ENCODE data around the gene CXXC1. TPM values are rescaled to one million over a fixed set of nuclear protein-coding genes. Genes with fewer than 3 reads are reported as not detected.

Gene CXXC1
- total and polyA plus RNA-seq, 2 of the 13 experiments (the other 11 are each of a cell fraction or from before 2014, with no cell fraction given) = 32.9 to 39.0 TPM

DNA sequence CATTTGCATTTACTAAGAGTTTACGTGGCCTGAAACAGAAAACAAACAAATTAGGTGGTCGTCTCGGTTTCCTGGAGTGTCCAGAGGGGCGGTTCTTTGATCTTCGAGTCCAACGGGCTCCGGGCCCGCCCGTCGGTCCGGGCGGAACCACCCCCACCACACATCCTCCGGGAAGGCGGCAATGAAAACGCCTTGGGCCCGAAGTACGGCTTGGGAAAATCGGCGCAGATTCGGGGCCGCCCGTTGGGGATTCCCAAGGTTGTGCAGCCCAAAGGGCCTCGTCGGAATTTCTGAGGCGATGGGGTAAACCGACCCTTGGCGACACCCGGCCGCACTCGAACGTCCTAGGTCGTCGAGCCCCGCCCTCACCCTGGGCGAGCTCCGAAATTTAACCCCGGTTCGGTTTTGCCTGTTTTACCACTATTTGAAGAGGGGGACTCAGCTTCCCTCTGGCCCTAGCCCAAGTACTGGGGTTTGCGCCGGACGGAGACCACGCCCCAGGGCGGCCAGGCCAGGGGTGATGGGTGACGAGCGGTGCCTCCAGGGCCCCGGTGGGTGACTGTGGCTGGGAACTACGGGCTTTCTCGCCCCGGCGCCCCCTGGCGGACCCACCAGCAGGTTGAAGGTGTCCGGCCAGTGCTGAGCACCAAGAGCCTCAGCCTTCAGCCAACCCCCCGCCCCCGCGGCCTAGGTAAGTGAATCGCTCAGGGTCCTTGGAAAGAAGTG, 19.3 kb downstream of the CXXC1 start:
- no peak overlapping the region for H3K4me2 ChIP-seq (ENCODE audit: low read depth, low read length)
- ChIA-PET POLR2A (interaction anchor here (1.7 kb wide), 1 partner anchor 13 kb away, joined by 7 read pairs; the partner anchor contains the start of gene MBD1), CTCF (ENCODE audit: low intra/inter-chr PET ratio, low total read pairs) (interaction anchor here (1.4 kb wide), 1 partner anchor 89 kb away, joined by 4 read pairs; no protein-coding TSS in a partner anchor)
- DNase-seq (ENCODE audit: low spot score) = no peak
- no peak overlapping the region for H3K9ac ChIP-seq (ENCODE audit: insufficient read depth, low read depth, low read length)
- no peak overlapping the region for H3K4me3 ChIP-seq (replicated peaks in 1 of 3; ENCODE audit: insufficient read depth in 1 of 3, low read depth in 2 of 3, low read length in 3 of 3)
- BruUV-seq (replicated peaks) = no TSS peak
- intact Hi-C loops (cut with micrococcal nuclease; ENCODE audit: unreplicated experiment) (no loop called here), in situ Hi-C loops (cut with HindIII; ENCODE audit: extremely low pct_ligation_motif_present, low pct_unique_long_range_greater_than_20kb) (no loop called here)
- ATAC-seq = peak; percentile 51
- FAIRE-seq = no peak
- no peaks in the 10 kb centered on the region; a peak in 1 of 5 replicates for H3K27me3 ChIP-seq (ENCODE audit: control insufficient read depth in 1 of 2, insufficient read depth in 2 of 2, low read length in 2 of 2)
- no peak overlapping the region for H2AFZ ChIP-seq (ENCODE audit: low read length)
- peaks cover 13% of the 10 kb centered on the region for H3K4me1 ChIP-seq (ENCODE audit: insufficient read depth, low read length)
- H3K79me2 ChIP-seq (ENCODE audit: insufficient read depth, low read length) = no peaks in the 10 kb centered on the region
- H4K20me1 ChIP-seq (ENCODE audit: insufficient read depth, low read length) = no peaks in the 10 kb centered on the region
- H3K36me3 ChIP-seq (replicated peaks in 1 of 2; ENCODE audit: control insufficient read depth in 1 of 2, insufficient read depth in 2 of 2, low read length in 2 of 2) = peaks cover 14 to 31% of the 10 kb centered on the region in 2 experiments; a peak in 4 of 5 replicates
- H3K27ac ChIP-seq (ENCODE audit: extremely low read length, insufficient read depth, low read length) = no peak overlapping the region
- no peaks in the 10 kb centered on the region for H3K9me3 ChIP-seq (ENCODE audit: low read length)
- WGBS (ENCODE audit: low lambda C conversion rate) = 95% methylated on average over 38 of the region's 56 CpGs
- TF ChIP-seq, protein P1, sequence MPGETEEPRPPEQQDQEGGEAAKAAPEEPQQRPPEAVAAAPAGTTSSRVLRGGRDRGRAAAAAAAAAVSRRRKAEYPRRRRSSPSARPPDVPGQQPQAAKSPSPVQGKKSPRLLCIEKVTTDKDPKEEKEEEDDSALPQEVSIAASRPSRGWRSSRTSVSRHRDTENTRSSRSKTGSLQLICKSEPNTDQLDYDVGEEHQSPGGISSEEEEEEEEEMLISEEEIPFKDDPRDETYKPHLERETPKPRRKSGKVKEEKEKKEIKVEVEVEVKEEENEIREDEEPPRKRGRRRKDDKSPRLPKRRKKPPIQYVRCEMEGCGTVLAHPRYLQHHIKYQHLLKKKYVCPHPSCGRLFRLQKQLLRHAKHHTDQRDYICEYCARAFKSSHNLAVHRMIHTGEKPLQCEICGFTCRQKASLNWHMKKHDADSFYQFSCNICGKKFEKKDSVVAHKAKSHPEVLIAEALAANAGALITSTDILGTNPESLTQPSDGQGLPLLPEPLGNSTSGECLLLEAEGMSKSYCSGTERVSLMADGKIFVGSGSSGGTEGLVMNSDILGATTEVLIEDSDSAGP (CRISPR knock-in tag; IDR thresholded peaks at IDR 0.05; ENCODE audit: borderline replicate concordance) = 0 out of 2 replicates have a peak, but pooled peaks have one; percentile 27
- TF ChIP-seq RBFOX2 (IDR thresholded peaks at IDR 0.05; ENCODE audit: low read depth, low read length) = peak; percentile 47; the same call in 1 of the 2 replicates
- TF ChIP-seq, protein P2, sequence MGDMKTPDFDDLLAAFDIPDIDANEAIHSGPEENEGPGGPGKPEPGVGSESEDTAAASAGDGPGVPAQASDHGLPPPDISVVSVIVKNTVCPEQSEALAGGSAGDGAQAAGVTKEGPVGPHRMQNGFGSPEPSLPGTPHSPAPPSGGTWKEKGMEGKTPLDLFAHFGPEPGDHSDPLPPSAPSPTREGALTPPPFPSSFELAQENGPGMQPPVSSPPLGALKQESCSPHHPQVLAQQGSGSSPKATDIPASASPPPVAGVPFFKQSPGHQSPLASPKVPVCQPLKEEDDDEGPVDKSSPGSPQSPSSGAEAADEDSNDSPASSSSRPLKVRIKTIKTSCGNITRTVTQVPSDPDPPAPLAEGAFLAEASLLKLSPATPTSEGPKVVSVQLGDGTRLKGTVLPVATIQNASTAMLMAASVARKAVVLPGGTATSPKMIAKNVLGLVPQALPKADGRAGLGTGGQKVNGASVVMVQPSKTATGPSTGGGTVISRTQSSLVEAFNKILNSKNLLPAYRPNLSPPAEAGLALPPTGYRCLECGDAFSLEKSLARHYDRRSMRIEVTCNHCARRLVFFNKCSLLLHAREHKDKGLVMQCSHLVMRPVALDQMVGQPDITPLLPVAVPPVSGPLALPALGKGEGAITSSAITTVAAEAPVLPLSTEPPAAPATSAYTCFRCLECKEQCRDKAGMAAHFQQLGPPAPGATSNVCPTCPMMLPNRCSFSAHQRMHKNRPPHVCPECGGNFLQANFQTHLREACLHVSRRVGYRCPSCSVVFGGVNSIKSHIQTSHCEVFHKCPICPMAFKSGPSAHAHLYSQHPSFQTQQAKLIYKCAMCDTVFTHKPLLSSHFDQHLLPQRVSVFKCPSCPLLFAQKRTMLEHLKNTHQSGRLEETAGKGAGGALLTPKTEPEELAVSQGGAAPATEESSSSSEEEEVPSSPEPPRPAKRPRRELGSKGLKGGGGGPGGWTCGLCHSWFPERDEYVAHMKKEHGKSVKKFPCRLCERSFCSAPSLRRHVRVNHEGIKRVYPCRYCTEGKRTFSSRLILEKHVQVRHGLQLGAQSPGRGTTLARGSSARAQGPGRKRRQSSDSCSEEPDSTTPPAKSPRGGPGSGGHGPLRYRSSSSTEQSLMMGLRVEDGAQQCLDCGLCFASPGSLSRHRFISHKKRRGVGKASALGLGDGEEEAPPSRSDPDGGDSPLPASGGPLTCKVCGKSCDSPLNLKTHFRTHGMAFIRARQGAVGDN (CRISPR knock-in tag; IDR thresholded peaks at IDR 0.05) = peak; percentile 17; the same call in 1 of the 2 replicates
- 0 out of 2 replicates have a peak, but pooled peaks have one; percentile 3 for TF ChIP-seq STAG1 (CRISPR knock-in tag; IDR thresholded peaks at IDR 0.05)
- TF ChIP-seq TCF12 (IDR thresholded peaks at IDR 0.05) = no peak
- TF ChIP-seq TCF12 (CRISPR knock-in tag; IDR thresholded peaks at IDR 0.05) = no peak
- TF ChIP-seq RAD21 (CRISPR knock-in tag; IDR thresholded peaks at IDR 0.05) = peak; percentile 19; the same call in 1 of the 2 replicates
- TF ChIP-seq GABPB1 (CRISPR knock-in tag; IDR thresholded peaks at IDR 0.05) = peak; percentile 14; the same call in 1 of the 2 replicates
- TF ChIP-seq ZMYM3 (CRISPR knock-in tag; IDR thresholded peaks at IDR 0.05) = no peak
- TF ChIP-seq, protein P3, sequence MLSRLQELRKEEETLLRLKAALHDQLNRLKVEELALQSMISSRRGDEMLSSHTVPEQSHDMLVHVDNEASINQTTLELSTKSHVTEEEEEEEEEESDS (CRISPR knock-in tag; IDR thresholded peaks at IDR 0.05; ENCODE audit: borderline replicate concordance) = no peak
- TF ChIP-seq, protein P4, sequence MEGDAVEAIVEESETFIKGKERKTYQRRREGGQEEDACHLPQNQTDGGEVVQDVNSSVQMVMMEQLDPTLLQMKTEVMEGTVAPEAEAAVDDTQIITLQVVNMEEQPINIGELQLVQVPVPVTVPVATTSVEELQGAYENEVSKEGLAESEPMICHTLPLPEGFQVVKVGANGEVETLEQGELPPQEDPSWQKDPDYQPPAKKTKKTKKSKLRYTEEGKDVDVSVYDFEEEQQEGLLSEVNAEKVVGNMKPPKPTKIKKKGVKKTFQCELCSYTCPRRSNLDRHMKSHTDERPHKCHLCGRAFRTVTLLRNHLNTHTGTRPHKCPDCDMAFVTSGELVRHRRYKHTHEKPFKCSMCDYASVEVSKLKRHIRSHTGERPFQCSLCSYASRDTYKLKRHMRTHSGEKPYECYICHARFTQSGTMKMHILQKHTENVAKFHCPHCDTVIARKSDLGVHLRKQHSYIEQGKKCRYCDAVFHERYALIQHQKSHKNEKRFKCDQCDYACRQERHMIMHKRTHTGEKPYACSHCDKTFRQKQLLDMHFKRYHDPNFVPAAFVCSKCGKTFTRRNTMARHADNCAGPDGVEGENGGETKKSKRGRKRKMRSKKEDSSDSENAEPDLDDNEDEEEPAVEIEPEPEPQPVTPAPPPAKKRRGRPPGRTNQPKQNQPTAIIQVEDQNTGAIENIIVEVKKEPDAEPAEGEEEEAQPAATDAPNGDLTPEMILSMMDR (CRISPR knock-in tag; IDR thresholded peaks at IDR 0.05) = peak; percentile 54
- no peak for TF ChIP-seq U2AF1 (optimal IDR thresholded peaks at IDR 0.05; ENCODE audit: low read depth, low read length)
- TF ChIP-seq, protein P5, sequence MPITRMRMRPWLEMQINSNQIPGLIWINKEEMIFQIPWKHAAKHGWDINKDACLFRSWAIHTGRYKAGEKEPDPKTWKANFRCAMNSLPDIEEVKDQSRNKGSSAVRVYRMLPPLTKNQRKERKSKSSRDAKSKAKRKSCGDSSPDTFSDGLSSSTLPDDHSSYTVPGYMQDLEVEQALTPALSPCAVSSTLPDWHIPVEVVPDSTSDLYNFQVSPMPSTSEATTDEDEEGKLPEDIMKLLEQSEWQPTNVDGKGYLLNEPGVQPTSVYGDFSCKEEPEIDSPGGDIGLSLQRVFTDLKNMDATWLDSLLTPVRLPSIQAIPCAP (CRISPR knock-in tag; IDR thresholded peaks at IDR 0.05; ENCODE audit: low read depth) = no peak
- peak; percentile 92 for TF ChIP-seq AGO2 (optimal IDR thresholded peaks at IDR 0.05; ENCODE audit: low read depth, low read length)
- peak; percentile 35 for TF ChIP-seq XRCC5 (optimal IDR thresholded peaks at IDR 0.05; ENCODE audit: low read length)
